Lung (tissue), 12 donors: ENCODE results near the gene PTAFR. TPM values are rescaled to one million over a fixed set of nuclear protein-coding genes. Genes with fewer than 3 reads are reported as not detected.
A peak's percentile ranks its signal among the peaks of the same experiment; 100 is the strongest.

Experiments
- ATAC-seq: fragments of 200-7000 bp; cut with Tn5 transposase; one replicate; pipeline ENCODE4 v1.9.1; 2020; ENCODE audit warnings: moderate number of reproducible peaks; ENCODE audit not compliant: insufficient read depth, low FRiP score
- DNase-seq, 3 donors: peaks; one replicate each; pipeline ENCODE4 v3.0.0-alpha.2; 2013 to 2017
- H3K27ac ChIP-seq, 2 donors: one replicate each; pipeline ENCODE4 v1.5.1; 2013; ENCODE audit warnings: mild to moderate bottlenecking in 2 of 2, moderate library complexity in 2 of 2, control low read depth in 1 of 2, inconsistent platforms in 1 of 2, low read depth in 1 of 2, low read length in 1 of 2
- H3K27me3 ChIP-seq, 3 donors: one replicate each; pipeline ENCODE4 v1.5.1; 2013; ENCODE audit warnings: low read length in 2 of 3; ENCODE audit not compliant: control insufficient read depth in 3 of 3, insufficient read depth in 3 of 3
- H3K36me3 ChIP-seq, 4 donors: one replicate each; pipeline ENCODE4 v1.5.1; 2013; ENCODE audit warnings: low read length in 4 of 4, mild to moderate bottlenecking in 1 of 4, moderate library complexity in 1 of 4; ENCODE audit not compliant: control insufficient read depth in 4 of 4, insufficient read depth in 4 of 4
- H3K4me1 ChIP-seq, 5 donors: one replicate each; pipeline ENCODE4 v1.5.1; 2013; ENCODE audit warnings: low read length in 5 of 5, mild to moderate bottlenecking in 2 of 5, moderate library complexity in 1 of 5; ENCODE audit not compliant: control insufficient read depth in 5 of 5, insufficient read depth in 5 of 5
- H3K4me3 ChIP-seq: one replicate; pipeline ENCODE4 v1.5.1; 2013; ENCODE audit warnings: mild to moderate bottlenecking, control low read depth, moderate library complexity
- H3K9ac ChIP-seq, 2 donors: one replicate each; pipeline ENCODE4 v1.5.1; 2013; ENCODE audit warnings: low read length in 2 of 2, control low read depth in 1 of 2; ENCODE audit not compliant: insufficient read depth in 1 of 2
- H3K9me3 ChIP-seq, 4 donors: one replicate each; pipeline ENCODE4 v1.5.1; 2013; ENCODE audit warnings: low read length in 3 of 4, mild to moderate bottlenecking in 1 of 4, moderate library complexity in 1 of 4; ENCODE audit not compliant: control insufficient read depth in 4 of 4, insufficient read depth in 3 of 4
- CTCF ChIP-seq: IDR thresholded peaks from 2 replicates; pipeline ENCODE4 v1.5.1; 2012; ENCODE audit warnings: mild to moderate bottlenecking; ENCODE audit errors: control extremely low read depth, extremely low read depth
- WGBS, 2 donors: extraction: QIAGEN DNeasy Blood & Tissue Kit; methylation state at CpG; one replicate each; pipeline ENCODE4 v1.1.7; 2013; 5-methylcytosine and 5-hydroxymethylcytosine counted together
- polyA plus RNA-seq, 2 donors: library from polyadenylated mRNA; stranded (reverse); fragments of 200-250 nt; gene quantifications; one replicate each; pipeline ENCODE4 v1.2.1, GENCODE V29; 2013
- total RNA-seq, 2 donors: library from RNA; depleted of rRNA in 1 of 2; stranded (reverse); fragments of >200 nt in 1 of 2; gene quantifications; one replicate each; pipeline ENCODE4 v1.2.1, GENCODE V29; 2014 to 2021
- donor health status: control.
- donor health status: control.
- donor health status: Bipolar disorder and iron deficiency.
- donor health status: healthy.
- donor health status: DM: yes; HTN: yes; CAD: no.

The PTAFR gene
- total and polyA plus RNA-seq, 4 donors, result 7.7 to 93.6 (median 23.3) TPM

- no peak for TF ChIP-seq CTCF
- DNase-seq, result no peak
- Histone ChIP-seq H3K27me3 (no peaks in the 10 kb centered on the region), H3K4me3 (no peak overlapping the region), H3K4me1 (peaks cover 0 to 18% (median 0%) of the 10 kb centered on the region in 5 donors), H3K36me3 (no peaks in the 10 kb centered on the region), H3K9me3 (peaks cover 0 to 2% (median 0%) of the 10 kb centered on the region in 4 donors), H3K9ac (no peak overlapping the region), H3K27ac (no peak overlapping the region)
- no peak for ATAC-seq
- 79 to 85% methylated on average over 7 of the region's 7 CpGs for WGBS, 2 donors
Observed at GRCh38 chr1:28171246-28171645, 5.2 kb downstream of the PTAFR start.

GRCh38 chr1:28170001-28170596 is 6.4 kb downstream of the PTAFR start:
- WGBS, 2 donors, result 92 to 98% methylated on average over 2 of the region's 2 CpGs
- Histone ChIP-seq H3K4me1 (peaks cover 0 to 18% (median 0%) of the 10 kb centered on the region in 5 donors), H3K9ac (no peak overlapping the region), H3K4me3 (no peak overlapping the region), H3K36me3 (no peaks in the 10 kb centered on the region), H3K27me3 (no peaks in the 10 kb centered on the region), H3K9me3 (peaks cover 0 to 2% (median 0%) of the 10 kb centered on the region in 4 donors), H3K27ac (no peak overlapping the region)
- DNase-seq (no peak), ATAC-seq (no peak)
- TF ChIP-seq CTCF, result no peak

GRCh38 chr1:28163496-28164161 is 12.9 kb downstream of the PTAFR start:
- Histone ChIP-seq H3K27ac (peak overlapping the region in 1 of 2 donors; percentile 6), H3K4me3 (no peak overlapping the region), H3K4me1 (peaks cover 0 to 21% (median 5%) of the 10 kb centered on the region in 5 donors), H3K36me3 (no peaks in the 10 kb centered on the region), H3K9me3 (peaks cover 0 to 2% (median 0%) of the 10 kb centered on the region in 4 donors), H3K9ac (no peak overlapping the region), H3K27me3 (no peaks in the 10 kb centered on the region)
- ATAC-seq (peak; percentile 5), DNase-seq (peak; percentile 64 to 80 (median 68))
- TF ChIP-seq CTCF, result no peak
- WGBS, 2 donors, result 60 to 77% methylated on average over 4 of the region's 4 CpGs
